GM19035 (cell line): ENCODE measurements around the gene DQX1.
"Not testable (repeated sequence)": the region's sequence is repeated elsewhere in the genome, so short reads cannot be mapped to it uniquely, and the experiment has no call there.

ENCODE experiments used
- ATAC-seq: cut with Tn5 transposase; IDR thresholded peaks from one replicate; pipeline ENCODE4 v1.9.1; 2021; ENCODE audit not compliant: unreplicated experiment

Gene DQX1

DNA sequence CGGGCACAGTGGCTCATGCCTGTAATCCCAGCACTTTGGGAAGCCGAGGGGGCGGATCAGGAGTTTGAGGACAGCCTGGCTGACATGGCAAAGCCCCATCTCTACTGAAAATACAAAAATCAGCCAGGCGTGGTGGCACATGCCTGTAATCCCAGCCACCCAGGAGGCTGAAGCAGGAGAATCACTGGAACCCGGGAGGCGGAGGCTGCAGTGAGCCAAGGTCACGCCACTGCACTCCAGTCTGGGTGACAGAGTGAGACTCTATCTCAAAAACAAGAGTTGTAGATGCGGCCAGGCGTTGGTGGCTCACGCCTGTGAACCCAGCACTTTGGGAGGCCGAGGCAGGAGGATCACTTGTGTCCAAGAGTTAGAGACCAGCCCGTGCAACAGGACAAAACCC, 55.3 kb downstream of the DQX1 start:
- not testable (repeated sequence) for ATAC-seq
